ENCODE measurements around the gene PIH1D1.

Gene PIH1D1

GRCh38 chr19:49432141-49433073 is 19.2 kb downstream of the PIH1D1 start:
- DNase-seq: no peak

- DNase-seq: no peak
Observed at GRCh38 chr19:49431330-49431749, 20.3 kb downstream of the PIH1D1 start.

GRCh38 chr19:49430678-49431329 is 20.8 kb downstream of the PIH1D1 start:
- DNase-seq: no peak

- no peak for DNase-seq
Observed at GRCh38 chr19:49430172-49430677, 21.4 kb downstream of the PIH1D1 start.

GRCh38 chr19:49428547-49429451 is 22.8 kb downstream of the PIH1D1 start:
- DNase-seq: no peak

- no peak for DNase-seq
Observed at GRCh38 chr19:49427855-49428546, 23.6 kb downstream of the PIH1D1 start.

- no peak for DNase-seq
Observed at GRCh38 chr19:49427339-49427738, 24.3 kb downstream of the PIH1D1 start.

GRCh38 chr19:49425922-49426592 is 25.6 kb downstream of the PIH1D1 start:
- DNase-seq: no peak

- DNase-seq: no peak
Observed at GRCh38 chr19:49425178-49425577, 26.4 kb downstream of the PIH1D1 start, which contains the start of gene GFY. TSS of gene GFY (plus strand) at chr19:49425388. CDS start at chr19:49426431, 1,043 bp downstream.

GRCh38 chr19:49423985-49424303 is 27.7 kb downstream of the PIH1D1 start:
- no peak for DNase-seq

- DNase-seq: no peak
Observed at GRCh38 chr19:49423071-49423984, 28.3 kb downstream of the PIH1D1 start, which contains the start of gene PTH2. TSS of gene PTH2 (minus strand) at chr19:49423441. CDS start at chr19:49423339, 102 bp downstream.

- DNase-seq: no peak
Observed at GRCh38 chr19:49422407-49423070, 29.1 kb downstream of the PIH1D1 start.

- no peak for DNase-seq
Observed at GRCh38 chr19:49421878-49422202, 29.8 kb downstream of the PIH1D1 start.

- DNase-seq: peak; percentile 79
Observed at GRCh38 chr19:49421039-49421877, 30.4 kb downstream of the PIH1D1 start.

GRCh38 chr19:49420227-49420626 is 31.4 kb downstream of the PIH1D1 start:
- no peak for DNase-seq

GRCh38 chr19:49419173-49419572 is 32.4 kb downstream of the PIH1D1 start:
- DNase-seq: no peak

GRCh38 chr19:49418511-49418910 is 33.1 kb downstream of the PIH1D1 start:
- no peak for DNase-seq

GRCh38 chr19:49417088-49417487 is 34.5 kb downstream of the PIH1D1 start:
- DNase-seq: no peak

- no peak for DNase-seq
Observed at GRCh38 chr19:49415810-49416200, 35.8 kb downstream of the PIH1D1 start.

Measured in NCI-H1048 (cell line).